Cardiac septum (tissue), 1 donor: ENCODE results near the gene NEK2. TPM values are rescaled to one million over a fixed set of nuclear protein-coding genes. Genes with fewer than 3 reads are reported as not detected.
"Not testable (repeated sequence)": the region's sequence is repeated elsewhere in the genome, so short reads cannot be mapped to it uniquely, and the experiment has no call there.

ENCODE experiments used
- DNase-seq: peaks from one replicate; pipeline ENCODE4 v3.0.0-alpha.2; 2020; ENCODE audit warnings: low spot score
- intact Hi-C: fragments of 100-400 bp; cut with DNase I; formaldehyde crosslinking; loops from one replicate; pipeline ENCODE4 v1.14.0; 2022
- total RNA-seq: library from RNA; stranded (reverse); fragmentation: NEBNext Ultra II Directional; extraction: Animal tissue kit (Norgen Biotek cat#: 25700); gene quantifications from one replicate; pipeline ENCODE4 v1.2.1, GENCODE V29; 2021
- donor health status: DM: no; HTN: no; CAD: no.

NEK2 gene
- total RNA-seq, 1 donor from 2014 or later = not detected

GRCh38 chr1:211639475-211640300 is 35.7 kb downstream of the NEK2 start:
- DNase-seq = peak; percentile 9
- intact Hi-C loops = no loop called here

GRCh38 chr1:211638689-211639101 is 36.7 kb downstream of the NEK2 start:
- DNase-seq = peak; percentile 39
- intact Hi-C loops = no loop called here

- peak; percentile 41 for DNase-seq
- intact Hi-C loops = no loop called here
These were observed 37.2 kb downstream of the NEK2 start for GRCh38 chr1:211638246-211638645.

- intact Hi-C loops = no loop called here
- DNase-seq = peak; percentile 51
These were observed 38.4 kb downstream of the NEK2 start for GRCh38 chr1:211637066-211637465.

GRCh38 chr1:211636575-211637029 is 38.8 kb downstream of the NEK2 start:
- intact Hi-C loops = not testable (repeated sequence)
- DNase-seq = peak; percentile 24

- intact Hi-C loops = no loop called here
- DNase-seq = no peak
These were observed 39.7 kb downstream of the NEK2 start for GRCh38 chr1:211635597-211636205.

GRCh38 chr1:211634931-211635330 is 40.5 kb downstream of the NEK2 start:
- intact Hi-C loops = no loop called here
- peak; percentile 10 for DNase-seq

- peak; percentile 17 for DNase-seq
- intact Hi-C loops = no loop called here
These were observed 41.0 kb downstream of the NEK2 start for GRCh38 chr1:211634461-211634860.

GRCh38 chr1:211633524-211633846 is 41.9 kb downstream of the NEK2 start:
- DNase-seq = no peak
- intact Hi-C loops = no loop called here

GRCh38 chr1:211632808-211633523 is 42.5 kb downstream of the NEK2 start:
- intact Hi-C loops = no loop called here
- DNase-seq = no peak

- DNase-seq = no peak
- intact Hi-C loops = no loop called here
These were observed 43.2 kb downstream of the NEK2 start for GRCh38 chr1:211632117-211632807.

GRCh38 chr1:211631168-211631567 is 44.3 kb downstream of the NEK2 start:
- DNase-seq = no peak
- intact Hi-C loops = no loop called here

- intact Hi-C loops = loop anchor here (1.0 kb wide), 1 partner anchor 51 kb away; the partner anchor contains the start of gene SLC30A1
- DNase-seq = no peak
These were observed 45.0 kb downstream of the NEK2 start for GRCh38 chr1:211630236-211631081.

- intact Hi-C loops = no loop called here
- no peak for DNase-seq
These were observed 47.0 kb downstream of the NEK2 start for GRCh38 chr1:211628417-211628816.

- no peak for DNase-seq
- intact Hi-C loops = no loop called here
These were observed 48.2 kb downstream of the NEK2 start for GRCh38 chr1:211627259-211627658.

GRCh38 chr1:211625866-211626265 is 49.6 kb downstream of the NEK2 start:
- DNase-seq, intact Hi-C loops: not testable (repeated sequence)

GRCh38 chr1:211625040-211625439 is 50.4 kb downstream of the NEK2 start:
- no peak for DNase-seq
- intact Hi-C loops = no loop called here

GRCh38 chr1:211623515-211623914 is 51.9 kb downstream of the NEK2 start:
- intact Hi-C loops = no loop called here
- DNase-seq = no peak
